Thyroid gland (tissue), 4 donors: ENCODE data around the gene ZNF385C.

Source experiments
- POLR2A ChIP-seq, 2 donors: fragments of 450-650 bp; IDR thresholded peaks; one replicate each; pipeline ENCODE4 v1.6.1; 2017; ENCODE audit warnings: antibody characterized with exemption in 2 of 2, mild to moderate bottlenecking in 2 of 2, moderate library complexity in 1 of 2
- TF ChIP-seq, protein P1 (sequence below), 6 experiments: fragments of 200-600 bp in 3 of 6; fragments of 450-650 bp in 3 of 6; sonication (generic) in 3 of 6; IDR thresholded peaks; one replicate each; pipeline ENCODE4 v1.5.1; 2016 to 2019; ENCODE audit warnings: antibody characterized with exemption in 6 of 6, mild to moderate bottlenecking in 2 of 6, inconsistent platforms in 1 of 6, moderate library complexity in 1 of 6

DNA sequence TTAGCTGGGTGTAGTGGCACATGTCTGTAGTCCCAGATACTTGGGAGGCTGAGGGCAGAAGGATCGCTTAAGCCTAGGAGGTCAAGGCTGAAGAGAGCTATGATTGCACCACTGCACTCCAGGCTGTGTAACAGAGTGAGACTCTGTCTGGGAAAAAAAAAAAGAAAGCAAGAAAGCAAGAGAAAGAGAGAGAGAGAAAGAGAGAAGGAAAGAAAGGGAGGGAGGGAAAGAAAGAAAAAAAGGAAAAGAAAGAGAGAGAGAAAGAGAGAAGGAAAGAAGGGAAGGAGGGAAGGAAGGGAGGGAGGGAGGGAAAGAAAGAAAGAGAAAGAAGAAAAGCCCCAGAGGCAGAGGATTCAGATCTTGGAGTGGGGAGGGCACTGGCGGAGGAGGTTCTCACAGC is 7.7 kb upstream of the ZNF385C start:
- TF ChIP-seq, protein P1, sequence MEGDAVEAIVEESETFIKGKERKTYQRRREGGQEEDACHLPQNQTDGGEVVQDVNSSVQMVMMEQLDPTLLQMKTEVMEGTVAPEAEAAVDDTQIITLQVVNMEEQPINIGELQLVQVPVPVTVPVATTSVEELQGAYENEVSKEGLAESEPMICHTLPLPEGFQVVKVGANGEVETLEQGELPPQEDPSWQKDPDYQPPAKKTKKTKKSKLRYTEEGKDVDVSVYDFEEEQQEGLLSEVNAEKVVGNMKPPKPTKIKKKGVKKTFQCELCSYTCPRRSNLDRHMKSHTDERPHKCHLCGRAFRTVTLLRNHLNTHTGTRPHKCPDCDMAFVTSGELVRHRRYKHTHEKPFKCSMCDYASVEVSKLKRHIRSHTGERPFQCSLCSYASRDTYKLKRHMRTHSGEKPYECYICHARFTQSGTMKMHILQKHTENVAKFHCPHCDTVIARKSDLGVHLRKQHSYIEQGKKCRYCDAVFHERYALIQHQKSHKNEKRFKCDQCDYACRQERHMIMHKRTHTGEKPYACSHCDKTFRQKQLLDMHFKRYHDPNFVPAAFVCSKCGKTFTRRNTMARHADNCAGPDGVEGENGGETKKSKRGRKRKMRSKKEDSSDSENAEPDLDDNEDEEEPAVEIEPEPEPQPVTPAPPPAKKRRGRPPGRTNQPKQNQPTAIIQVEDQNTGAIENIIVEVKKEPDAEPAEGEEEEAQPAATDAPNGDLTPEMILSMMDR (IDR thresholded peaks at IDR 0.05) = no peak
- TF ChIP-seq POLR2A (IDR thresholded peaks at IDR 0.05) = no peak
